Right renal cortex interstitium (tissue), 3 donors: Measurements from ENCODE around the gene DHRS1. TPM values are rescaled to one million over a fixed set of nuclear protein-coding genes. Genes with fewer than 3 reads are reported as not detected.
"Not testable (repeated sequence)": the region's sequence is repeated elsewhere in the genome, so short reads cannot be mapped to it uniquely, and the experiment has no call there.

Source experiments
- DNase-seq, 3 donors: peaks; one replicate each; pipeline ENCODE4 v3.0.0-alpha.2; 2013; ENCODE audit warnings: low read depth in 3 of 3, low spot score in 2 of 3
- polyA plus RNA-seq, 3 donors: library from polyadenylated mRNA; unstranded; fragments of 120-200 nt; gene quantifications; one replicate each; pipeline ENCODE4 v1.2.1, GENCODE V29; 2013; ENCODE audit not compliant: insufficient read length in 3 of 3

The DHRS1 gene
- polyA plus RNA-seq, 3 donors: 38.6 to 45.5 (median 42.6) TPM

DNA sequence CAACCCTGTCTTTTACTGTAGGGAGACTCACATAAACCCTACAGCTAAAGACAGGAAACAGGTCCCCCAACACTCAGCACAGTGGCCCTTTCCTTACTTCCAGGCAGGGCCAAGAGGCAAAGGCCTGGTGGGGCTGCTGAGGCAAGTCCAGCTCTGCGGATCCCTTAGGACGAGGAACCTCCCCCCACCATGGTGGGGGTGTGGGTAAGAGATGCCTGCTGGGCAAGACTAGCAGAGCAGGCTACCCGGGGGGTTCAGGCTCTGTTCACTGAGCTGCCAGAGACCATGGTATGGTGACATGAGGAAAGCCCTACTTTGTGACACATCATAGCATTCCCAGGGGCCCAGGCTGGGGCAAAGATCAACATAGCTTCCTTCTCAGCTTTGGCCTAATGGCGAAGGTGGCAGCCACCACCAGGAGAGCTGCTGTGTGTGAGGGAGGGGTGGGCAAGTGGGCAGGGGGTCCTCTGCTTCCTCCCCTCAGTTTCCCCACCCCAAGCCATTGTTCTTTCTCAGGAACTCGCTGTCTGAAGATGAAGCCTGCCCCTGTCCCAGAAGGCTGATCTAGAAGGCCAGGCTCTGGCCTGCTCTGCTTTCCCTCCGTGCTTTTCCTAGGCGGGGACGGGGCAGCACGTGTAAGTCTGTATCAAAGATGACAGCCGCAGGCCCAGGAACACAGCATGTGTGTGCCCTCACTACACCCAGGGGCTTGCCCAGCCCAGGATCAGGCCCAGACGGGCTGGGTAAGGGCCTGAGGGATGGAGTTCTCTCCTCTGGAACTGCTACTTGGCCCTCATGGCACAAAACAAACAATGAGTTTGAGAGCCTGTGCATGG lies 47.1 kb downstream of the DHRS1 start:
- DNase-seq: no peak

DNA sequence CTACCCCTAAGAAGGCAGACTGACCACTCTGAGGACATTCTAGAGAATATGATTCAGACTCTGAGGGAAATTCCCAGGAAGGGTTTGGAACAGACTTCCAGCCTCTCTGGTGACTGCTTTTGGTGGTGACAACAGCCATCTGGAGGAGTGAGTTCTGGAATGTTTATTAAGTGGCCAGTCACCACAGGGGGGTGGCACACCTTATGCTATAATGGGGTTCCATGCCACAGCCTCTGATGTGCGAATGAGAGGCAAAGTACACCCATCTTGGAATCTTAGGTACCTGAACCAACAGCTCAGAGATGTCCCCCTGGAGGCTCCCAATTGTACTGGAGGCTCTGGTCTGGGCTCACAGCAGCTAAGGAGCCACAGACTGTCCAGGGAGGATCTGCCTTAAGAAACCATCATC lies 47.7 kb downstream of the DHRS1 start:
- no peak for DNase-seq

DNA sequence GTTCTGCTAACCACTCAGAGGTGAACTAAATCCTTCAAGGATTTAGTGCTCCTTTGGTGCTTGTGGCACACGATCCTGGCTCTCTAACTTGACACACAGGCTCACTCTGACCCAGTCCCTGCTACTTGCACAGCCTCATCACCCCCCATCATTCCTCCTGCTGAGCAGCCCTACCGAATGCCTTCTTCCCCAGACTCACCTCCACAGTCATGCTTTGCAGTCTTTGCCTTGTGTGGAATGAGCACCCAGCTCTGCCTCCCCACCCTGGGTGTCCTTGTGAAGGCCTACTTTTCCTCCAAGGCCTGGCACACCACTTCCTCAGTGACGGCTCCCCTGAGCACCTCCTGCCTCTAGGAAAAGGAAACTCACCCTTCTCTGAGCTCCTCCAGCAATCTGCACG lies 49.2 kb downstream of the DHRS1 start:
- no peak for DNase-seq

DNA sequence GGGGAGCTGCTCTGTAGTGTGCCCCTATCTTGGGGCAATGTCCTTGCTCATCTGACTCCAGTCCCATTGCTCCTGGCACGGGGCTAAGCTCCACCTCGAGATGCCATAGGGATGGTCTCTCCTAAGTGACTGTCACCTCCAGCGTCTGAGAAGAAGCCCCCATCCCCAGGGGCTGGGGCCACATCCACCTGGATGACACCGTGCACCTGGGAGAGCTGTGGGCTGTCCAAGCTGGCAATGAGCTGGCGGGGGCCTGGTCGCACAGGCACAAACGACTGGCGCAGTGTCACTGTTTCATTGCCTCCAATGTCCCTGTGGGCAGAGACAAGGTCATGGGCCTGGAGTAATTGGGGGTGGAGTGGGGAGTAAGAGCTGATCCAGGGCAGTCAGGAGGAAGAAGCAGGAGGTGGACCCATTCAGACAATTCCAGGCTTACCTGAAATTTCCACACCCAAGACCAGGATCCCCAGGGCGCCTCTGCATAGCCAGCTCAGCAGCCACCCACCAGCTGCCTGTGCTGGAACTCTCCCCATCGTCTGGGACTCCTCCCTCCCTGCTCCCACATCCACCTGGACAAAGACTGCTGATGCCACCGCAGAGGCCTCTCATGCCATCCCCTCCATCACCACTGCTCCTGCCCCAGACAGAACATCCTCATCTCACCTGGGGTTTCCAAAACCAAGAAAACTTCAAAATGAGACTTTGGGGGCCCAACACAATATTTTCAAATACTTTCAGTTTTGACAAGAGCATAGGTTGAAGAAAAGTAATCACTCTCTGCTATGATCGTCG lies 50.2 kb downstream of the DHRS1 start:
- no peak for DNase-seq

DNA sequence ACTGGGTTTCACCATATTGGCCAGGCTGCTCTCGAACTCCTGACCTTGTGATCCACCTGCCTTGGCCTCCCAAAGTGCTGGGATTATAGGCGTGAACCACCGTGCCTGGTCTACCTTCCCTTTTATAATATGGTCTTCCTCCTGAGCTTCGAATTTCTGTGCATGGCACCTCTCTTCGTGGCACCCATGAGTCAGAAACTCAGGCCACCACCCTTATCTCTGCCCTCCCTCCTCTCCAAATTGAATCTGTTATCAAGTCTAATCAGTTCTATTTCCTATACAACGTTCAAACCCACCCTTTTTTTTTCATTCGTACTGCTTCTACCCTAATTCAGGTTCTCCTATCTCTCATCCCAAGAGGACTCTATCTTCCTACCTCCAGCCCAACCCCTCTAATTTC lies 52.2 kb downstream of the DHRS1 start:
- no peak for DNase-seq

DNA sequence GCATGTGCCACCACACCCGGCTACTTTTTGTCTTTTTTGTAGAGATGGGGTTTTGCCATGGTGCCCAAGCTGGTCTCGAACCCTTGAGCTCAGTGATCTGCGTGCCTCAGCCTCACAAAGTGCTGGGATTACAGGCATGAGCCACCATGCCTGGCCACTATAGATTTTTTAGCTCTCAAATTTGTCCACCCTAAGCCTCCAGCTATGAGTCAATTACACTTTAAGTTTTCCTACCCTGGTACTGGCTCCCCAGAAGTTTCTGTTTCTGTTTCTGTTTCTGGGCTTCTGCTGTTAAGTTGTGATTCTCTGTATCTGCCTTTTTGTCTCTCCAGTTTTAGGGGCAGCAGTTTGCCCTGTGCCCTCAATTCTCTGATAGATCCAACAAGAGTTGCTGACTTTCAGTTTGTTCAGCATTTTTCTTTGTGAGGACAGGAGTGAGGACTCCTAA lies 52.8 kb downstream of the DHRS1 start:
- no peak for DNase-seq

DNA sequence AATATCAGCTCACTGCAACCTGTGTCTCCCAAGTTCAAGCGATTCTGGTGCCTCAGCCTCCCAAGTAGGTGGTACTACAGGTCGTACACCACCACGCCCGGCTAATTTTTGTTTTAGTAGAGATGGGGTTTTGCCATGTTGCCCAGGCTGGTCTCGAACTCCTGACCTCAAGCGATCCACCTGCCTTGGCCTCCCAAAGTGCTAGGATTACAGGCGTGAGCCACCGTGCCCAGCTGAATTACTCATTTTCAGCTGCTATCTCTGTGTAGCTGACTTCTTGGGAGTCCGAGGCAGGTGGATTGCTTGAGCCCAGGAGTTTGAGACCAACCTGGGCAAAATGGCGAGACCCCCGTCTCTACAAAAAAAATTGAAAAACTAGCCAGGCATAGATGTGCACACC lies 54.2 kb downstream of the DHRS1 start:
- DNase-seq: not testable (repeated sequence)

DNA sequence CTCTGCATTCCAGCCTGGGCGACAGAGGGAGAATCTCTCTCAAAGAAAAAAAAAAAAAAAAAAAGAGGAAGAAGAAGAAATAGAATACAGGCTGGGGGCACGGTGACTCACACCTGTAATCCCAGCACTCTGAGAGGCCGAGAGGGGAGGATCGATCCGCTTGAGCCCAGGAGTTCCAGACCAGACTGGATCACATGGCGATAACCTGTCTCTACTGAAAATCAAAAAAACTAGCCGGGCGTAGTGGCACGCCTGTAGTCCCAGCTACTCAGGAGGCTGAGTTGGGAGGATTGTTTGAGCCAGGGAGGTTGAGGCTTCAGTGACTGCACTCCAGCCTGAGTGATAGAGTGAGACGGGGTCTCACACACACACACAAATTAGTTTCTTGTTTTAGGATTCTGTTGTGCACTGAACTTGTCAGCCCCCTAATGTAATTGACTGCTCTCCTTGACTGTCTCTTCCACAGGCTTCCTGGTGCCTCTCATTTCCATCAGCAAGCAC lies 56.2 kb downstream of the DHRS1 start:
- DNase-seq: no peak

DNA sequence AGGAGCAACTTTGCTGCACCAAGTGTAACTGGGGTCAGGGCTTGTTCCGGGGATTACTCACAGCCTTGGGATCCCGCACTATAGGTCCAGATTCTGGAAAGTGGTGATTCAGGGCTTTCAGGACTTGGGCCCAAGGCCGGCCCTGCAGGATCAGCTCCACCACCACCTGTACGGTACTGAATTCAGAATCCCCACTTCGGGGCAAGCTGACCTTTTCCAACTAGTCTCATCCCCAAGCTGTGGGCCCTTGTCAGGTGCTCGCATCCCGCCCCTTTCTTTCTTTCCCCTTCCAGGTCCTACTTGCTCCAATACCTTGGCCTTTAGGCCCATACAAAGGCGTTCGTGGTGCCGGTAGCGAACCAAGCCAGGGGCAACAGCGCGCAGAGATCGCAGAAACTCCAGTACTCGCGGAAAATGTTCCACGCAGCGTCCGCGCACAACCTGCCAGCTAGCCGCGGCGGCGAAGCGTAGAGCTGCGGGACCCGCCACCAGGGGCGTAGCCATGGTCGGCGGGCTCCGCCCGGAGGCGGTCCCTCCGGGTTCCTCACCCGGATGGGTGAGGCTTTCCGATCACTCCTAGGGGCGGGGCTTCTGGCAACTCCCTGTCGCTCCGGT lies 57.6 kb downstream of the DHRS1 start:
- peak in 1 of 3 donors; percentile 92 for DNase-seq

Other genes starting within 250 kb of the DHRS1 start
- gene CARMIL3, start 247.8 kb downstream of the DHRS1 start, polyA plus RNA-seq: 1 to 10 TPM; 1.0 to 2.0 (median 1.4) TPM
- not detected for gene CPNE6, start 228.2 kb downstream of the DHRS1 start, polyA plus RNA-seq
- 10 to 100 TPM; 25.5 to 32.6 (median 27.3) TPM for gene PCK2, start 205.5 kb downstream of the DHRS1 start, polyA plus RNA-seq
- gene DCAF11, start 185.0 kb downstream of the DHRS1 start, polyA plus RNA-seq: 10 to 100 TPM; 75.4 to 83.3 (median 77.3) TPM
- 1 to 10 TPM; 1.8 to 3.7 (median 2.9) TPM for gene NRL, start 184.8 kb downstream of the DHRS1 start, polyA plus RNA-seq
- under 1 TPM; 0.68 to 0.86 (median 0.79) TPM for gene FITM1, start 169.1 kb downstream of the DHRS1 start, polyA plus RNA-seq
- 100 to 1,000 TPM; 216 to 231 (median 224) TPM for gene PSME1, start 163.6 kb downstream of the DHRS1 start, polyA plus RNA-seq
- gene EMC9, start 158.2 kb downstream of the DHRS1 start, polyA plus RNA-seq: 10 to 100 TPM; 11.9 to 20.1 (median 15.3) TPM
- gene PSME2, start 153.2 kb downstream of the DHRS1 start, polyA plus RNA-seq: 100 to 1,000 TPM; 165 to 179 (median 171) TPM
- gene RNF31, start 152.3 kb downstream of the DHRS1 start, polyA plus RNA-seq: 10 to 100 TPM; 41.5 to 46.9 (median 43.4) TPM
- gene IRF9, start 138.5 kb downstream of the DHRS1 start, polyA plus RNA-seq: 10 to 100 TPM; 56.8 to 60.1 (median 57.5) TPM
- 10 to 100 TPM; 47.5 to 51.6 (median 50.0) TPM for gene REC8, start 127.7 kb downstream of the DHRS1 start, polyA plus RNA-seq
- 10 to 100 TPM; 31.4 to 35.6 (median 33.1) TPM for gene IPO4, start 111.0 kb downstream of the DHRS1 start, polyA plus RNA-seq
- 10 to 100 TPM; 36.9 to 40.9 (median 39.0) TPM for gene TM9SF1, start 104.3 kb downstream of the DHRS1 start, polyA plus RNA-seq
- 1 to 10 TPM; 3.2 to 4.1 (median 4.0) TPM for gene TSSK4, start 94.1 kb downstream of the DHRS1 start, polyA plus RNA-seq
- 10 to 100 TPM; 50.7 to 61.2 (median 55.7) TPM for gene CHMP4A, start 86.3 kb downstream of the DHRS1 start, polyA plus RNA-seq
- 10 to 100 TPM; 10.2 to 12.9 (median 12.5) TPM for gene MDP1, start 83.7 kb downstream of the DHRS1 start, polyA plus RNA-seq
- gene NEDD8, start 67.4 kb downstream of the DHRS1 start, polyA plus RNA-seq: 100 to 1,000 TPM; 253 to 284 (median 266) TPM
- 100 to 1,000 TPM; 105 to 133 (median 125) TPM for gene GMPR2, start 66.9 kb downstream of the DHRS1 start, polyA plus RNA-seq
- gene TINF2, start 57.2 kb downstream of the DHRS1 start, polyA plus RNA-seq: 10 to 100 TPM; 64.3 to 71.3 (median 67.3) TPM
- 1 to 10 TPM; 1.2 to 1.9 (median 1.2) TPM for gene TGM1, start 36.6 kb downstream of the DHRS1 start, polyA plus RNA-seq
- 10 to 100 TPM; 18.2 to 19.0 (median 18.5) TPM for gene RABGGTA, start 28.2 kb downstream of the DHRS1 start, polyA plus RNA-seq
- gene NOP9, start 70 bp upstream of the DHRS1 start, polyA plus RNA-seq: 10 to 100 TPM; 26.2 to 26.6 (median 26.4) TPM
- gene CIDEB, start 8.2 kb upstream of the DHRS1 start, polyA plus RNA-seq: 10 to 100 TPM; 28.5 to 29.4 (median 28.9) TPM
- gene LTB4R2, start 10.4 kb upstream of the DHRS1 start, polyA plus RNA-seq: 1 to 10 TPM; 1.8 to 2.2 (median 1.9) TPM
- gene LTB4R, start 11.7 kb upstream of the DHRS1 start, polyA plus RNA-seq: 1 to 10 TPM; 2.4 to 2.9 (median 2.9) TPM
- 10 to 100 TPM; 12.8 to 23.7 (median 17.2) TPM for gene ADCY4, start 35.3 kb upstream of the DHRS1 start, polyA plus RNA-seq
- gene RIPK3, start 40.2 kb upstream of the DHRS1 start, polyA plus RNA-seq: 1 to 10 TPM; 2.3 to 3.6 (median 3.1) TPM
- 10 to 100 TPM; 45.0 to 50.5 (median 49.7) TPM for gene NFATC4, start 68.4 kb upstream of the DHRS1 start, polyA plus RNA-seq
- 10 to 100 TPM; 40.3 to 47.7 (median 40.4) TPM for gene NYNRIN, start 99.2 kb upstream of the DHRS1 start, polyA plus RNA-seq
- gene CBLN3, start 129.9 kb upstream of the DHRS1 start, polyA plus RNA-seq: 1 to 10 TPM; 2.2 to 3.0 (median 2.6) TPM
- gene KHNYN, start 130.2 kb upstream of the DHRS1 start, polyA plus RNA-seq: 10 to 100 TPM; 41.0 to 42.4 (median 41.1) TPM
- gene SDR39U1, start 143.0 kb upstream of the DHRS1 start, polyA plus RNA-seq: 10 to 100 TPM; 49.7 to 54.8 (median 51.9) TPM
- under 1 TPM in 2 of 3 donors, not detected in 1; 0.26 to 0.38 TPM for gene CMA1, start 208.5 kb upstream of the DHRS1 start, polyA plus RNA-seq